ENCODE results near the gene CCSAP.

CCSAP gene

DNA sequence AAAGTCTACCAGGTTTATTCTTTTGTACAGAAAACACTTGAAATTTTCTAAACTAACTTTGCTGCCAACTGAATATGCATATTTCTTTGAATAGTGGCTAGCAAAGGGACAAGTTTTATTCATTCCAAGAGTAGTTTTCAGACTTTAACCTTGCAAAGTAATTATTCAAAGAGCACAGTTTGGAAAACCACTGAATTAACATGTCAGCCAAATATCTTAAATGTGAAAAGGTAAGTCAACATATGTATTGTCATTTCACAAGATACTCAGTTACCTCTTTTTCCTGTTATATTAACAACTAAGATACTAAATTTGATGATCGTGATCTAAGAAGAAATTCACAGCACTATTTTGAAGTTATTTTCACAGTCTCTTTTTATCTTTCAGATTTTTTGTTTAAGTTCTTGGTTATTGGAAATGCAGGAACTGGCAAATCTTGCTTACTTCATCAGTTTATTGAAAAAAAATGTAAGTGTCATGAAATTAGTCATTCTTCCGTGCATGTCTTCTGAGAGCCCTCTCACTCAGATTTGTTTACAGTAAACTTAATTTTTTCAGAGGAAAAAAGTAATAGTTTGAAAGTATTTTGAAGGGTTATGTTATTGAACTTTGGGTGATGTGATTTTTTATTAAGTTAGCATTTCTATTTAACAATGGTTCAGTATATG lies 56.6 kb downstream of the CCSAP start:
- no peak for DNase-seq (ENCODE audit: low read depth in 2 of 2)

DNA sequence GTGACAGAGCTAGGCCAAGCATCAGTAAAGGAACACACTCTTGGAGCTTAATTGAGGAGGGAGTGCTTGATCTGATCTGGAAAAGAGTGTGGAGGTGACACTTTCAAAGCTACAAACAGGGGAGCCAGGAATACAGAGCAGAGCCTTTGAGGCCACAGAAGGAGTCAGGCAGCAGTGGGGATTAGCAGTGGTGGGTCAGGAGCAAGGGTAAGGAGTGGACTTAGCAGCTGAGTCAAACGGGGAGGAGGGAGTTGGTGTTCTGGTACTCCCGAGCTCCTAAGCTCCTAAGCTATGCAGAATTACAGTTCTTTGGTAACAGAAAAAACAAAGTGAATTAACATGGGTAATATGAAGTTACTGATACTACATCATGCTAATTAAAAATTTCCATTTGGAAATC lies 57.4 kb downstream of the CCSAP start:
- DNase-seq (ENCODE audit: low read depth in 2 of 2) = no peak

- no peak for DNase-seq (ENCODE audit: low read depth in 2 of 2)
These were observed 58.0 kb downstream of the CCSAP start for GRCh38 chr1:229284887-229285286.

- DNase-seq (ENCODE audit: low read depth in 2 of 2) = no peak
These were observed 59.6 kb downstream of the CCSAP start for GRCh38 chr1:229283183-229283611.

- no peak for DNase-seq (ENCODE audit: low read depth in 2 of 2)
These were observed 60.5 kb downstream of the CCSAP start for GRCh38 chr1:229282295-229282823.

GRCh38 chr1:229281339-229281926 lies 61.4 kb downstream of the CCSAP start:
- DNase-seq (ENCODE audit: low read depth in 2 of 2) = no peak

DNA sequence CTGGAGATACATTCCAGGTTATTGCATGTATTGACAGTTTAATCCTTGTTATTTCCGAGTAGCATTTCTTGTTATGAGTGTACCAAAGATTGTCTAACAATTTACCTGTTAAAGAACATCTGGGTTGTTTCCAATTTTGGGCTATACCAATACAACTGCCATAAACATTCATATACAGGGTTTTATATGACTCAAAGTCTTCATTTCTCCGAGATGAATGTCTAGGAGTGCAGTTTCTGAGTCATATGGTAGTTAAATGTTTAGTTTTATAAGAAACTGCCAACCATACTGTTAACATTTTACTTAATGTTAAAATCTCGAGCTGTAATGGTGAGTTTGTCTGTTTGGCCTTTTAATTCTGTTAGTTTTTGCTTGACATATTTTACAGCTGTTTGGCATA lies 61.9 kb downstream of the CCSAP start:
- DNase-seq (ENCODE audit: low read depth in 2 of 2) = no peak

DNA sequence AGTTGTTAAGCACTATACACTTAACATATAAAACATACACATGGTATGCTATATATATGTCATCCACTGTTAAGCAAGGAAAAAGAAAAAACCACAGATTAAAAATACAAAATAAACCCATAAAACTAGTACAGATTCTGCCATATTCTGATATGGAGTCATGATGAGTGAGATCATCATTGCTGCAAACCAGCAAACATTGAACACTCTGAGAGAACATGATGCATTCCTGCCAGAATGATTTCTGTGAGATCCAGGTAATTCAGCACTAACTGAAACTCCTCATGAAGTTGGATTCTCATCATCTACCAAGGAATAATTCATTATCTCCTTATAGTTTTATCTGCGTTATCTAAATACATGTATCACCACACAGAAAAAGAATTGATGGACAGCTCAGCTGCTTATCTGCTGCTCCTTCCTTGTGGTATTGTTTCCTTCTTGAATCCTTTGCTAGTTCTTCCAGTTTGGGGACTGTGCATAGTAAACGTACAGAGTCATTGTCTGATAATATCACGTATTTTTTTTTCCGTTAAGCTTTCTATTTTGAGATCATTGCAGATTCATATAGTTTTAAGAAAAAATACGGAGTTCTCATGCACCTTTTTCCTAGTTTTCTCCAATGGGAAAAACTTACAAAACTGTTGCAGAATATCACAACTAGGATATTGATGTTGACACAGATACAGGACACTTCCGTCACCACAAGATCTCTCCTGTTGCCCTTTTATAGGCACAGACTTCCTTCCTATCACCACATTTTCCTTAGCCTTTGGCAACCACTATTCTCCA lies 62.6 kb downstream of the CCSAP start:
- no peak for DNase-seq (ENCODE audit: low read depth in 2 of 2)

GRCh38 chr1:229279242-229279641 lies 63.6 kb downstream of the CCSAP start:
- no peak for DNase-seq (ENCODE audit: low read depth in 2 of 2)

- DNase-seq (ENCODE audit: low read depth in 2 of 2) = no peak
These were observed 64.6 kb downstream of the CCSAP start for GRCh38 chr1:229278120-229278741.

DNA sequence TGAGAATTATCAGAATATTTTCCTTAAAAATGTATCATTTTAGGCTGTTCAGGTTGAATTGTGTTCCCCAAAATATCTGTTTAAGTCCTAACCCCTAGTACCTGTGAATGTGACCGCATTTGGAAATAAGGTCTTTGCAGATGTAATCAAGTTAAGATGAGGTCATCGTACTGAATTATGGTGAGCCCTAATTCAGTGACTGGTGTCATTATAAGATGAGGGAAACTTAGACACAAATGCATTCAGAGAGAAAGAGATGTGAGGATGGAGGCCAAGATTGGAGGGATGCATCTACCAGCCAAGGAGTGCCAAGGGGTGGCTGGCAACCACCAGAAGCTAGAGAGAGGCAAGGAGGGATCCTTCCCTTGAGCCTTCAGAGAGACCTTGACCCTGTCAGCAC lies 67.8 kb downstream of the CCSAP start:
- no peak for DNase-seq (ENCODE audit: low read depth in 2 of 2)

DNA sequence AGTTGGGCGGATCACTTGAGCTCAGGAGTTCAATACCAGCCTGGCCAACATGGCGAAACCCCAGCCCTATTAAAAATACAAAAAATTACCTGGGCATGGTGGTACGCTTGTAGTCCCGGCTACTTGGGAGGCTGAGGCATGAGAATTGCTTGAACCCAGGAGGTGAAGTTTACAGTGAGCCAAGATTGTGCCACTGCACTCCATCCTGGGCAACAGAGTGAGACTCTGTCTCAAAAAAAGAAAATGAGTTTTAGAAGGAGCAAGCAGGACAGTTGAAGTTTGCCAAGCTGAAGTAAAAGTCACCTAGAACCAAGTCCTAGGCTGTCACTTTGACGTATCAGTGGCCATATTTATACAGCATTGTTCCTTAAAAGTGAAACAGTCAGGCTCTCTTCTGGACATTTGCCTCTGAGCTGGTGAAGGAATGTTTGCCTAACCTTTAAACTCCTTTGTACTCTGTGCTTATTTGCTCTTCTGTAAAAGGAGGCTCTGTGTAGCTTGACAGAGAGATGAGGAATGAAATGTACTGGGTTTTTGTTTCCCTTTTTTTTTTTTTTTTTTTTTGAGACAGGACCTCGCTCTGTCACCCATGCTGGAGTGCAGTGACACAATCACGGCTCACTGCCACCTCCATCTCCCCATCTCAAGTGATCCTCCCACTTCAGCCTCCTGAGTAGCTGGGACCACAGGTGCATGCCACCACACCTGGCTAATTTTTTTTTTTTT lies 69.2 kb downstream of the CCSAP start:
- DNase-seq (ENCODE audit: low read depth in 2 of 2) = no peak

DNA sequence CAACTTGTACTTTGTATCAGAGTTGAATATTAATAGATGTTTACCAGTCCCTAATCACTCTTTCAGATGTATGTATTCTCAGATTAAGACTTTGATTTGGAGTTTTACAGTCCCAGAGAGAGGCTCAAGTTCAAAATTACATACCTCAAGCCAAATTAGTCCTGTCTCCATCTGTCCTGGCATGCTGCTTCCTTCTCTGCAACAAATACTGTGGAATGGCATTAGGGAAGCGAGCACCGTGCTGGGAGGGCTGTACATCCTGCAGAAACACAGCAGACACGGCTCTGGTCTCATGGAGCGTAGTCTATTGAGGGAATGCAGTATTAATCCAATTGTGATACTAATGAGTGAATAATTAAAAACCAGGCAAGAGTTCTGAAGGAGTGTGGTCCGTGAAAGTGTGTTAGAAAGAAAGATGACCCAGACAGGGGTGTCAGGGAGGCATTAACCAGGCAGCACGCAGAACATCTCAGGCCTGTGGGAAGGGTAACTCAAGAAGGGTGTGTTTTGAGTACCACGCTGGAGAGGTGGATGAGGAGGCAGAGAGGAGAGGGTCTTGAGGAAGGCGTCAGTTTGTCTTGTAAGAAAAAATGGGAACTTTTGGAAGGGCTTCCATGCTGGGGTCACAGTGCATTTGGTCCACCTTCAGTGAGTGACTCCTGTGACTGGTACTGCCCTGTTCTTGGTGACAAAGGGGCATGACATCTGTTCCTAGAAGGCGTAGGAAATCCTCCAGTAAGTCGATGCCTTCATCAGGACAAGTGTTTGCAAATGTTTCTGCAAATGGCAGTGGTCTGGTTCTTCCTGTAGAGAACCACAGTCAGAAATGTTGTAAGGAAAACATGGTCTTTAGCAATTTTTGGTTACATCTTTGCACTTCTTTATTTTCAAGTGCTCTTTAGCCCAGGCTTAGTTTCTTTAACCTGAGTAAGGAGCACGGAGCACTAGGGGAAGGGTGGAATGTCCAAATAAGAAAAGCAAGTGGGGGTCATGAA lies 70.4 kb downstream of the CCSAP start:
- DNase-seq (ENCODE audit: low read depth in 2 of 2) = no peak

DNA sequence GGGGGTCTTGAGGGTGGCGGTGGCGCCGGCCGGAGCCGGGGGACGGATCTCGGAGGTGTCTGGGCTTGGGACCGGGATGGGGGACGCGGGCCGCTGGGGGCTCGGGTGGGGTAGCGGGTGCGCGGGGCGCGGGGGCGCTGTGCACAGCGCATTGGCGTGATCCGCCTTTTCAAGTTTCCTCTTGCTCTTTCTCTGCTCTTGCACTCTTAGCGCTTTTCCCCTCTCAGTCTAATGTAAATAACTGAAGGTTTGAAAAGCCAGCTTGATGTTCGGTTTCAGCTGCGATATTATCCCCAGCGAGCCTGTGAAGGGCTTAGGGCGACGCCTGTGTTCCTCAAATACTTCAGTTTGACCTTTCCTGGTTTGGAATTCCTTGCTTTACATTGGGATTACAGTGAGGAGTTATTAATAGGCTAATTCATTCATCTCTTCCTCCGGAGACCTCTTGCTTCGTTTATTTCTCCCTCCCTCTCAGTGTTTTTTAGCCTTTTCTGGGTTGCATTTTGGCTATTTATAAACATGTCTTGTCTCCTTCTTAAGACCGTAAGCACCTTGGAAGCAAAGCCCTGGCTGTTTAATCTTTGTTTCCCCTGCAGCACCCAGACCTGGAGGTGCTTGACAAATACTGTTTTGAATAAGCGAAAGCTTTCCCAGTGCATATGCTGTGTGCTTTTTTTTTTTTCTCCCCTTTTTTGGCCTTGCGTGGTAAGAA lies 71.2 kb downstream of the CCSAP start:
- DNase-seq (ENCODE audit: low read depth in 2 of 2) = no peak
